K562 (cell line): ENCODE measurements around the gene MARK2.

Experiments
- FOXA3 ChIP-seq, 2 experiments: fragments of 450-650 bp in 1 of 2; sonication (generic) in 1 of 2; formaldehyde crosslinking; IDR thresholded peaks in 1 of 2; conservative IDR thresholded peaks in 1 of 2; 2 replicates each; pipeline versions ENCODE4 v1.4.0 to v1.8.0; 2020 to 2022; ENCODE audit warnings: mild to moderate bottlenecking in 2 of 2, missing genetic modification reagents in 1 of 2
- RCOR1 ChIP-seq, 2 experiments: IDR thresholded peaks; 2 replicates each; pipeline ENCODE4 v1.6.1; 2012; ENCODE audit warnings: low read depth in 2 of 2, low read length in 2 of 2, borderline replicate concordance in 1 of 2, improper control_type of control experiment in 1 of 2
- TBP ChIP-seq: optimal IDR thresholded peaks from 2 replicates; pipeline ENCODE3; 2011; ENCODE audit warnings: low read depth, low read length, improper control_type of control experiment
- ZKSCAN8 ChIP-seq: fragments of 200-800 bp; sonication (Bioruptor generic); IDR thresholded peaks from 2 replicates; pipeline ENCODE4 v1.6.1; 2016; ENCODE audit warnings: missing genetic modification characterization, missing compliant biosample characterization
- TF ChIP-seq, protein P1 (sequence below), 3 experiments: IDR thresholded peaks in 2 of 3; conservative IDR thresholded peaks in 1 of 3; 2 replicates each; pipeline ENCODE4 v1.5.1; 2011 to 2012; ENCODE audit warnings: low read length in 3 of 3, mild to moderate bottlenecking in 3 of 3, control low read depth in 2 of 3, improper control_type of control experiment in 1 of 3, inconsistent platforms in 1 of 3, low read depth in 1 of 3, mixed read lengths in 1 of 3, moderate library complexity in 1 of 3; ENCODE audit not compliant: insufficient read depth in 2 of 3

DNA sequence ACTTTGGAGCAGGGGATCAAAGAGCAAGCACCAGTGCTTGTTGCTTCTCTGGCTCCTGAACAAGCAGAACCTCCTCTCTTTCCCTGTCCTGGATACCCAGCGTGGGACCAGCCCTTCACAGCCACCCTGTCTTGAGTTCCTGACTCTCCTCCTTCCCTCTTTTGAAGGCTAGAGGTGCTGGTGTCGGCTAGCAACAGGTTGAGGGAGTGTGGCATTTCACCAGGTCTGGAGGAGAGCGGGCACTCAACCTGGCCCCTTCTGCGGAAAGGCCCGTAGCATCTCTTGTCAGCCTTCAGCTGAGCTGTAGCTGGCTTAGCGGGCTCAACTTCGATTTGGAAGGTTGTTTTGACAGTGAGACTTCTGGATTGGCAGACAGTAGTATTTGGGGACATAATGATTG lies 51.5 kb downstream of the MARK2 start:
- no peak for TF ChIP-seq TBP
- TF ChIP-seq, protein P1, sequence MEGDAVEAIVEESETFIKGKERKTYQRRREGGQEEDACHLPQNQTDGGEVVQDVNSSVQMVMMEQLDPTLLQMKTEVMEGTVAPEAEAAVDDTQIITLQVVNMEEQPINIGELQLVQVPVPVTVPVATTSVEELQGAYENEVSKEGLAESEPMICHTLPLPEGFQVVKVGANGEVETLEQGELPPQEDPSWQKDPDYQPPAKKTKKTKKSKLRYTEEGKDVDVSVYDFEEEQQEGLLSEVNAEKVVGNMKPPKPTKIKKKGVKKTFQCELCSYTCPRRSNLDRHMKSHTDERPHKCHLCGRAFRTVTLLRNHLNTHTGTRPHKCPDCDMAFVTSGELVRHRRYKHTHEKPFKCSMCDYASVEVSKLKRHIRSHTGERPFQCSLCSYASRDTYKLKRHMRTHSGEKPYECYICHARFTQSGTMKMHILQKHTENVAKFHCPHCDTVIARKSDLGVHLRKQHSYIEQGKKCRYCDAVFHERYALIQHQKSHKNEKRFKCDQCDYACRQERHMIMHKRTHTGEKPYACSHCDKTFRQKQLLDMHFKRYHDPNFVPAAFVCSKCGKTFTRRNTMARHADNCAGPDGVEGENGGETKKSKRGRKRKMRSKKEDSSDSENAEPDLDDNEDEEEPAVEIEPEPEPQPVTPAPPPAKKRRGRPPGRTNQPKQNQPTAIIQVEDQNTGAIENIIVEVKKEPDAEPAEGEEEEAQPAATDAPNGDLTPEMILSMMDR (IDR thresholded peaks at IDR 0.05 in 2 of 3, conservative IDR thresholded peaks at IDR 0.05 in 1 of 3; ENCODE audit: insufficient read depth in 2 of 3, low read depth in 1 of 3, low read length in 3 of 3), result no peak
- TF ChIP-seq RCOR1 (IDR thresholded peaks at IDR 0.05; ENCODE audit: borderline replicate concordance in 1 of 2, low read depth in 2 of 2, low read length in 2 of 2), result no peak
- no peak for TF ChIP-seq FOXA3 (CRISPR knock-in tag; conservative IDR thresholded peaks at IDR 0.05 in 1 of 2, IDR thresholded peaks at IDR 0.05 in 1 of 2)
- no peak for TF ChIP-seq ZKSCAN8 (CRISPR knock-in tag)
